ENCODE data around the gene APBA2. TPM values are rescaled to one million over a fixed set of nuclear protein-coding genes. Genes with fewer than 3 reads are reported as not detected.

APBA2 gene
- total RNA-seq, 1 experiment from 2014 or later = not detected

DNA sequence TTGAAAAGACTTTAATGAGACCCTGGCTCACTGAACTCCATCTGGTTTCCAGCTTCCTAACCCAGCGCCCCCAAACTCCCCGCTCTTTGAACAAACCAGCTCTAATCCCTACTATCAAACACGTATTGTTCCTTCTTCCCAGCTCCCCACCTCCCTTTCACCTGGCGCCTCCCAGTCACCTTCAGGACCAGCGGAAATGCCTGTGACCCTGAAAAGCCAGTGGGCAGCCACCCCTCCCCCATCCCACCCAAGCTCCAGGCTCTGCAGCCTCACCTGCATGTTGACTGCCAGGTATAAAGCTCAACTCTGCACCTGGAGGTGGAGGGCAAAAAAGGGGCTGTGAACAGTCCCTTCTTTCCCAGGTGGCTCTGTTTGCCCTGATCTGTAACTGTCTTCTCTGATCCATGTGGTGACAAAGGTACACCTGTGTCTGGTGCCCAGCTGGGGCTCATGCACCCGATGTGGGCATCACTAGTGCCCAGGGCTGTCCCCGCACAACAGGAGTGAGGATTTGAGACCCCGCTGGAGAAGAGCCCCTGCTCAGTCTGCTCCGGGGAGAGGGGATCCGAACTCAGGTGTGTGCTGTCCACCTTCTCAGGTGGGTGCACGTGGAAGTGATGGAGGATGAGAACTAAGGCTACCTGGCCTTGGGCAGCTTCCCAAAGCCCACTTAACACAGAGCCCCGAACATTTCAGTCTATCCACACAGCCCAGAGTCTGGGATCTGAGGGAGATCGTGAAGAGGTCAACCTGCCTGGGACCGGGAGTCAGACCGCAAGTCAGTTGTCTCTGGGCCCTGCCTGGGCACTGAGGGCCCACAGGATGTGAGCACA, 254.9 kb downstream of the APBA2 start:
- CTCF ChIA-PET = interaction anchor here (0.6 to 1.4 kb wide), 4 partner anchors 8 to 1041 kb away, joined by 3 to 7 read pairs (median 4); no protein-coding TSS in a partner anchor
- H3K9me3 Mint-ChIP-seq (ENCODE audit: unreplicated experiment) = no peaks in the 10 kb centered on the region
- TF ChIP-seq, protein P1, sequence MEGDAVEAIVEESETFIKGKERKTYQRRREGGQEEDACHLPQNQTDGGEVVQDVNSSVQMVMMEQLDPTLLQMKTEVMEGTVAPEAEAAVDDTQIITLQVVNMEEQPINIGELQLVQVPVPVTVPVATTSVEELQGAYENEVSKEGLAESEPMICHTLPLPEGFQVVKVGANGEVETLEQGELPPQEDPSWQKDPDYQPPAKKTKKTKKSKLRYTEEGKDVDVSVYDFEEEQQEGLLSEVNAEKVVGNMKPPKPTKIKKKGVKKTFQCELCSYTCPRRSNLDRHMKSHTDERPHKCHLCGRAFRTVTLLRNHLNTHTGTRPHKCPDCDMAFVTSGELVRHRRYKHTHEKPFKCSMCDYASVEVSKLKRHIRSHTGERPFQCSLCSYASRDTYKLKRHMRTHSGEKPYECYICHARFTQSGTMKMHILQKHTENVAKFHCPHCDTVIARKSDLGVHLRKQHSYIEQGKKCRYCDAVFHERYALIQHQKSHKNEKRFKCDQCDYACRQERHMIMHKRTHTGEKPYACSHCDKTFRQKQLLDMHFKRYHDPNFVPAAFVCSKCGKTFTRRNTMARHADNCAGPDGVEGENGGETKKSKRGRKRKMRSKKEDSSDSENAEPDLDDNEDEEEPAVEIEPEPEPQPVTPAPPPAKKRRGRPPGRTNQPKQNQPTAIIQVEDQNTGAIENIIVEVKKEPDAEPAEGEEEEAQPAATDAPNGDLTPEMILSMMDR (IDR thresholded peaks at IDR 0.05; ENCODE audit: insufficient read depth in 1 of 2, low read depth in 1 of 2, low read length in 1 of 2, severe bottlenecking in 1 of 2, unreplicated experiment in 1 of 2) = no peak

DNA sequence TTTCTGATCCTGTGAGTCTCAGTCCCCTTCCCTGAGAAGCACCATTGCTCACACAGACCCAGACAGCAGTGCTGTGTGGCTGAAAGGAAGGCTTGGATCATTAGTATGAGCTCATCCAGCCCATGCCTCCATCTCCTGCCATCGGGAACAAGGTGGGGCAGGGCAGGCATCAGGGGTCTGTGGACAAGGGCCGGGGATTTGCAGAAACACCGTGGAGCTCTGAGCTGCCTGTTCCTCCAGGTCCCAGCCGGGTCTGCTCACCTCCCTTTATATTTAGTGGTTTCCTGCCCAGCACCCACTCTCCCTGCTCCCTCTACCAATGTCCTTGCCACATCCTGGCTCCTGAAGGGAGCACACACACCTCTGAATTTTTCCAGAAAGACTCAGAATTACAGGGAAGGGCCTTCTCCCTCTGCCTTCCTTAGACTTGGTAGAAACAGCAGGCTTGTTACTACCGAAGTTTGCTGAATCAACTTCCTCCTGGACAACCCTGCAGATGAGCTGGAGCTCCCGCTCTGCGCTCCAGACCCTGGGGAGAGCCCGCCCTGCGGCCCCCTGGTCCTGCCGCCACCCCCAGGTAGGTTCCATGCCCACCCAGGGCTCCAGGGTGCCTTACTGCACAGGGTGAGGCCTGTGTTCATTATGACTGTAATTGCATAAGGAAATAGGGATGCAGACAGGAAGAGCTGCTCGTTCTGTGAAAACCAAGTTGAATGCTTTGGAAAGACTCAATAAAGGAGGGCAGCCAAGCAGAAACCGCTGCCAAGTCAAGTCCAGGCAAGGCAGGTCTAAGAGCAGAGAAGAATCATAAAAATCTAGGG, 255.7 kb downstream of the APBA2 start:
- Mint-ChIP-seq H3K27ac (ENCODE audit: unreplicated experiment) (no peak overlapping the region), H3K4me1 (ENCODE audit: low read depth, unreplicated experiment) (peaks cover 6% of the 10 kb centered on the region), H3K27me3 (ENCODE audit: insufficient read depth, unreplicated experiment) (peaks cover 27% of the 10 kb centered on the region), H3K9me3 (ENCODE audit: unreplicated experiment) (no peaks in the 10 kb centered on the region), H3K36me3 (ENCODE audit: insufficient read depth, unreplicated experiment) (no peaks in the 10 kb centered on the region), H3K4me3 (ENCODE audit: unreplicated experiment) (no peak overlapping the region)
- no peak overlapping the region for H3K4me3 ChIP-seq (ENCODE audit: low read depth, low read length)
- H3K36me3 ChIP-seq (ENCODE audit: control insufficient read depth, insufficient read depth, low read length) = no peaks in the 10 kb centered on the region
- POLR2A ChIA-PET = no interaction called here
- TF ChIP-seq, protein P1 (IDR thresholded peaks at IDR 0.05; ENCODE audit: insufficient read depth in 1 of 2, low read depth in 1 of 2, low read length in 1 of 2, severe bottlenecking in 1 of 2, unreplicated experiment in 1 of 2) = no peak
- CTCF ChIA-PET = interaction anchor here (0.5 kb wide), 1 partner anchor 136 kb away, joined by 3 read pairs; no protein-coding TSS in a partner anchor
- H3K9me3 ChIP-seq = no peaks in the 10 kb centered on the region
- BruUV-seq (replicated peaks) = no TSS peak
- no peaks in the 10 kb centered on the region for H3K27me3 ChIP-seq (replicated peaks; ENCODE audit: control insufficient read depth, insufficient read depth, low read length)
- no peaks in the 10 kb centered on the region for H3K4me1 ChIP-seq
- intact Hi-C loops (cut with micrococcal nuclease; ENCODE audit: unreplicated experiment) = no loop called here
- DNase-seq = no peak

More for the DNA sequence above, 254.9 kb downstream of the APBA2 start:
- H3K27me3 ChIP-seq (replicated peaks; ENCODE audit: control insufficient read depth, insufficient read depth, low read length) = no peaks in the 10 kb centered on the region
- DNase-seq = no peak
- Mint-ChIP-seq H3K4me3 (ENCODE audit: unreplicated experiment) (no peak overlapping the region), H3K27me3 (ENCODE audit: insufficient read depth, unreplicated experiment) (peaks cover 27% of the 10 kb centered on the region), H3K4me1 (ENCODE audit: low read depth, unreplicated experiment) (peaks cover 6% of the 10 kb centered on the region), H3K27ac (ENCODE audit: unreplicated experiment) (no peak overlapping the region), H3K36me3 (ENCODE audit: insufficient read depth, unreplicated experiment) (no peaks in the 10 kb centered on the region)
- BruUV-seq (replicated peaks) = no TSS peak
- POLR2A ChIA-PET = no interaction called here
- H3K36me3 ChIP-seq (ENCODE audit: control insufficient read depth, insufficient read depth, low read length) = no peaks in the 10 kb centered on the region
- H3K9me3 ChIP-seq = no peaks in the 10 kb centered on the region
- no peaks in the 10 kb centered on the region for H3K4me1 ChIP-seq
- intact Hi-C loops (cut with micrococcal nuclease; ENCODE audit: unreplicated experiment) = no loop called here
- no peak overlapping the region for H3K4me3 ChIP-seq (ENCODE audit: low read depth, low read length)

DNA sequence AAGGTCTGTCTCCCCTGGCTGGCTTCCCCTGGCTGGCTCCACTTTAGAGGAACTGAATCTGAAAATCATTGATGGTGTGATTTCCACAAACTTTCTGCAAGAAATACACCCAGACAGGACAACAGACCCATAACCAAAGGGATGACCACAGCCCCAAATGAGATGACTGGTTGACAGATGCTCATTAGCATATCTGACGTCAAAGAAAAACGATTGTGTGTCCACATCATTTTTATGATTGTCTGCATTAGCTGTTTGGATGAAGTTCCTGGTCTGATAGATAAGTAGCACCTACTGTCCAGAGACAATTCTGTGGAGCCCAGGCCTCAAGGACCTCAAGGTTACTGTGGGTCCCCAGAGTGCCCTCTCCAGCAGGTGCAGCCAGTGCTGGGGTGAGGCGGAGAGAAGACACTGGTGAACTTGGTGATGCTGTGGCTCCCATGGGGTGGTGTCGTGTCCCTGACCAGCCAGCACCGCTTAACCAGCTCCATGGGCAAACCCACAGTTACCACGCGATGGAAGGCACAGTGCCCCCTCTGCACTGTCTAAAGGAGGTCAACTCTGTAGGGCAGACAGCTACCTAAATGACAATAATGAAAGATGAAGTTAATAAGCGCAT, 256.5 kb downstream of the APBA2 start:
- Histone ChIP-seq H3K36me3 (ENCODE audit: control insufficient read depth, insufficient read depth, low read length) (no peaks in the 10 kb centered on the region), H3K4me3 (ENCODE audit: low read depth, low read length) (no peak overlapping the region), H3K4me1 (no peaks in the 10 kb centered on the region), H3K27me3 (replicated peaks; ENCODE audit: control insufficient read depth, insufficient read depth, low read length) (no peaks in the 10 kb centered on the region), H3K9me3 (no peaks in the 10 kb centered on the region)
- ChIA-PET POLR2A (no interaction called here), CTCF (interaction anchor here (0.5 kb wide), 2 partner anchors 135 to 136 kb away, joined by 3 to 6 read pairs; no protein-coding TSS in a partner anchor)
- no peak for DNase-seq
- Mint-ChIP-seq H3K9me3 (ENCODE audit: unreplicated experiment) (no peaks in the 10 kb centered on the region), H3K36me3 (ENCODE audit: insufficient read depth, unreplicated experiment) (no peaks in the 10 kb centered on the region), H3K4me3 (ENCODE audit: unreplicated experiment) (no peak overlapping the region), H3K4me1 (ENCODE audit: low read depth, unreplicated experiment) (peaks cover 6% of the 10 kb centered on the region), H3K27ac (ENCODE audit: unreplicated experiment) (no peak overlapping the region), H3K27me3 (ENCODE audit: insufficient read depth, unreplicated experiment) (peaks cover 27% of the 10 kb centered on the region)
- intact Hi-C loops (cut with micrococcal nuclease; ENCODE audit: unreplicated experiment) = no loop called here
- TF ChIP-seq, protein P1 (IDR thresholded peaks at IDR 0.05; ENCODE audit: insufficient read depth in 1 of 2, low read depth in 1 of 2, low read length in 1 of 2, severe bottlenecking in 1 of 2, unreplicated experiment in 1 of 2) = no peak
- BruUV-seq (replicated peaks) = no TSS peak
